ENCODE data around the gene CCDC86.

Gene CCDC86

DNA sequence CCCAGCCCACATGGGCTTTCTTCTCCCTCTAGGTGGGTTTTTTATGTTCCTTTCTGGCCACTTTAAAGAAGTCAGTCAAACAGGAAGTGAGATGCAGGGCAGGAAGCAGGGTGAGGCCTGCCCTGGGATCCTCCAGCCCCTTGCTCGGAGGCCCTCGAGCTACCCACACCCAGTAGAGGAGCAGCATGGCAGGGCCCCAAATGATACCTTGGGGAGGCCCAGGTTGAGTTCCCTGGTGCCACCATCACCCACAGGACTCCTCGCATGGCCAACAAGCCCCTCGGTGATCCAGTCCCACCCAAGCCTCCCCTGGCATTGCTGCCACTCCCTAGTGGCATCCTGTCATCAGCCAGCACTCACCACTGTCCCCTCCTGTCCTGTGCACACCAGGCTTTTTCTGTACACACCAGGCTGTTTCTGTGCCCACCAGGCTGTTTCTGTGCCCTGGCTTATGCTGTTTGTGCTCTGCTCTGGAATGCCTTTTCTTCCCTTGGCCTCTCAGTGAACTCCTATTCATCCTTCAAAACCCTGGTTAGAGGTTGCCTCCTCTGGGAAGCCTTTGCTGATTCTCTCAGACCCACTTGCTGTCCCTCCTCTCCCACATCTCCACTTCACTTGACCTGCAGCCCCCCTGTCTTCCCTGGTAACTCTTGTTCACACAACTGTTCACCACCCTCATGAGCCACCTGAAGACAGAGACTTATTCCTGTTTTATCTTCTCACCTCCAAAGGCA lies 17.0 kb downstream of the CCDC86 start:
- no peak overlapping the region for H3K4me3 ChIP-seq (replicated peaks; ENCODE audit: insufficient read depth, low read length)
- no peaks in the 10 kb centered on the region for H3K27me3 ChIP-seq (ENCODE audit: insufficient read depth, poor library complexity, severe bottlenecking)
- TF ChIP-seq SPI1 (IDR thresholded peaks at IDR 0.05; ENCODE audit: borderline replicate concordance, low read depth) = peak; percentile 59; the same call in 1 of the 2 replicates
- TF ChIP-seq, protein P1, sequence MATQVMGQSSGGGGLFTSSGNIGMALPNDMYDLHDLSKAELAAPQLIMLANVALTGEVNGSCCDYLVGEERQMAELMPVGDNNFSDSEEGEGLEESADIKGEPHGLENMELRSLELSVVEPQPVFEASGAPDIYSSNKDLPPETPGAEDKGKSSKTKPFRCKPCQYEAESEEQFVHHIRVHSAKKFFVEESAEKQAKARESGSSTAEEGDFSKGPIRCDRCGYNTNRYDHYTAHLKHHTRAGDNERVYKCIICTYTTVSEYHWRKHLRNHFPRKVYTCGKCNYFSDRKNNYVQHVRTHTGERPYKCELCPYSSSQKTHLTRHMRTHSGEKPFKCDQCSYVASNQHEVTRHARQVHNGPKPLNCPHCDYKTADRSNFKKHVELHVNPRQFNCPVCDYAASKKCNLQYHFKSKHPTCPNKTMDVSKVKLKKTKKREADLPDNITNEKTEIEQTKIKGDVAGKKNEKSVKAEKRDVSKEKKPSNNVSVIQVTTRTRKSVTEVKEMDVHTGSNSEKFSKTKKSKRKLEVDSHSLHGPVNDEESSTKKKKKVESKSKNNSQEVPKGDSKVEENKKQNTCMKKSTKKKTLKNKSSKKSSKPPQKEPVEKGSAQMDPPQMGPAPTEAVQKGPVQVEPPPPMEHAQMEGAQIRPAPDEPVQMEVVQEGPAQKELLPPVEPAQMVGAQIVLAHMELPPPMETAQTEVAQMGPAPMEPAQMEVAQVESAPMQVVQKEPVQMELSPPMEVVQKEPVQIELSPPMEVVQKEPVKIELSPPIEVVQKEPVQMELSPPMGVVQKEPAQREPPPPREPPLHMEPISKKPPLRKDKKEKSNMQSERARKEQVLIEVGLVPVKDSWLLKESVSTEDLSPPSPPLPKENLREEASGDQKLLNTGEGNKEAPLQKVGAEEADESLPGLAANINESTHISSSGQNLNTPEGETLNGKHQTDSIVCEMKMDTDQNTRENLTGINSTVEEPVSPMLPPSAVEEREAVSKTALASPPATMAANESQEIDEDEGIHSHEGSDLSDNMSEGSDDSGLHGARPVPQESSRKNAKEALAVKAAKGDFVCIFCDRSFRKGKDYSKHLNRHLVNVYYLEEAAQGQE (IDR thresholded peaks at IDR 0.05; ENCODE audit: insufficient replicate concordance, low read depth) = no peak
- no peak for DNase-seq (ENCODE audit: low read depth in 1 of 2, low spot score in 1 of 2)
- H3K27ac ChIP-seq (replicated peaks) = no peak overlapping the region

DNA sequence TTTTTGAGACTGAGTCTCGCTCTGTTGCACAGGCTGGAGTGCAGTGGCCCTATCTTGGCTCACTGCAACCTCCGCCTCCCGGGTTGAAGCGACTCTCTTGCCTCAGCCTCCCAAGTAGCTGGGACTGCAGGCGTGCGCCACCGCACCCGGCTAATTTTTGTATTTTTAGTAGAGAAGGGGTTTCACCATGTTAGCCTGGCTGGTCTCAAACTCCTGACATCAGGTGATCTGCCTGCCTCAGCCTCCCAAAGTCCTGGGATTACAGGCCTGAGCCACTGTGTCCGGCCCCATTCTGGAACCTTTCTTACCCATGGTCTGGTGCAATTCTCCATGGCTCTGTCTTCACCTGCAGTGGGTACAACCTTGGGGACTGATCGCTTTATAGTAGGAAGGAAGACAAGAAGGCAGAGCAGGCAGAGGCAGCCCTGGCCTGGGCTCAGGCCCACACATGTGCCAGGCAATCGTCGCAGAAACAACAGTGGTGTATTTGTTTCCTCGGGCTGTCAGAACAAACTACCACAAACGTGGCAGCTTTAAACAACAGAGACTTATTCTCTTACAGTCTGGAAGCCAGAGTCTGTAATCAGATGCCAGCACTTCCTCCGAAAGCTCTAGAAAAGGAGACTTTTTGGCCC lies 17.8 kb downstream of the CCDC86 start:
- no peak for DNase-seq (ENCODE audit: low read depth in 1 of 2, low spot score in 1 of 2)
- TF ChIP-seq, protein P2, sequence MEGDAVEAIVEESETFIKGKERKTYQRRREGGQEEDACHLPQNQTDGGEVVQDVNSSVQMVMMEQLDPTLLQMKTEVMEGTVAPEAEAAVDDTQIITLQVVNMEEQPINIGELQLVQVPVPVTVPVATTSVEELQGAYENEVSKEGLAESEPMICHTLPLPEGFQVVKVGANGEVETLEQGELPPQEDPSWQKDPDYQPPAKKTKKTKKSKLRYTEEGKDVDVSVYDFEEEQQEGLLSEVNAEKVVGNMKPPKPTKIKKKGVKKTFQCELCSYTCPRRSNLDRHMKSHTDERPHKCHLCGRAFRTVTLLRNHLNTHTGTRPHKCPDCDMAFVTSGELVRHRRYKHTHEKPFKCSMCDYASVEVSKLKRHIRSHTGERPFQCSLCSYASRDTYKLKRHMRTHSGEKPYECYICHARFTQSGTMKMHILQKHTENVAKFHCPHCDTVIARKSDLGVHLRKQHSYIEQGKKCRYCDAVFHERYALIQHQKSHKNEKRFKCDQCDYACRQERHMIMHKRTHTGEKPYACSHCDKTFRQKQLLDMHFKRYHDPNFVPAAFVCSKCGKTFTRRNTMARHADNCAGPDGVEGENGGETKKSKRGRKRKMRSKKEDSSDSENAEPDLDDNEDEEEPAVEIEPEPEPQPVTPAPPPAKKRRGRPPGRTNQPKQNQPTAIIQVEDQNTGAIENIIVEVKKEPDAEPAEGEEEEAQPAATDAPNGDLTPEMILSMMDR (IDR thresholded peaks at IDR 0.05; ENCODE audit: insufficient read depth, low read length) = no peak
- TF ChIP-seq GABPA (IDR thresholded peaks at IDR 0.05; ENCODE audit: low read depth) = no peak
- TF ChIP-seq, protein P1 (IDR thresholded peaks at IDR 0.05; ENCODE audit: insufficient replicate concordance, low read depth) = no peak
- no peak for TF ChIP-seq POLR2AphosphoS5 (IDR thresholded peaks at IDR 0.05; ENCODE audit: low read depth)
- TF ChIP-seq SPI1 (IDR thresholded peaks at IDR 0.05; ENCODE audit: borderline replicate concordance, low read depth) = no peak
- no peak overlapping the region for H3K27ac ChIP-seq (replicated peaks)

DNA sequence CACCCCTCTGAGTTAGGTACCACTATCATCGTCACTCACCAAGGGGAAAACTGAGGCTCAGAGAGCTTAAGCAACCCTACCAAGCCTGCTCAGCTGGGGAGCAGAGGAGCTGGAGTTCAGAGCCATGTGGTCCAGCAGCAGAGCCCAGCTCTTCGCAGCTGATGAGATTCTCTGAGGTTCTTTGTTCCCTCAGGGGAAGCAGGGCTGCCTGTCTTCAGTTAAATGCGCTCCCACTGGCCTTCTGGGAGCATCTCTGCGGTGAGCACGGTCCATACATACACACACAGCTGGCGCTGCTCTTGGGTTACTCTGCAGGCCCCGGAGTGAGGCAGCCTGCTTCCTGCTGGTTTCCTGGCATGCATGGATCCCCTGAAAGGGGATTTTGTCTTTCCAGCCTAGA lies 19.0 kb downstream of the CCDC86 start:
- no peak for DNase-seq (ENCODE audit: low read depth in 1 of 2, low spot score in 1 of 2)
- no peak overlapping the region for H3K27ac ChIP-seq (replicated peaks)
- no peak overlapping the region for H3K4me3 ChIP-seq (replicated peaks; ENCODE audit: insufficient read depth, low read length)
- no peak for TF ChIP-seq SPI1 (IDR thresholded peaks at IDR 0.05; ENCODE audit: borderline replicate concordance, low read depth)
- TF ChIP-seq GABPA (IDR thresholded peaks at IDR 0.05; ENCODE audit: low read depth) = no peak
- TF ChIP-seq, protein P1 (IDR thresholded peaks at IDR 0.05; ENCODE audit: insufficient replicate concordance, low read depth) = no peak
- TF ChIP-seq, protein P2 (IDR thresholded peaks at IDR 0.05; ENCODE audit: insufficient read depth, low read length) = no peak
- TF ChIP-seq POLR2AphosphoS5 (IDR thresholded peaks at IDR 0.05; ENCODE audit: low read depth) = no peak
- no peaks in the 10 kb centered on the region for H3K27me3 ChIP-seq (ENCODE audit: insufficient read depth, poor library complexity, severe bottlenecking)

More for the DNA sequence above, 17.8 kb downstream of the CCDC86 start:
- Histone ChIP-seq H3K27me3 (ENCODE audit: insufficient read depth, poor library complexity, severe bottlenecking) (no peaks in the 10 kb centered on the region), H3K4me3 (replicated peaks; ENCODE audit: insufficient read depth, low read length) (no peak overlapping the region)

Data from HL-60 (cell line).